Measurements from ENCODE around the gene MTMR1. TPM values are rescaled to one million over a fixed set of nuclear protein-coding genes. Genes with fewer than 3 reads are reported as not detected.

MTMR1 gene
- 9.7 and 21.5 TPM in 2 replicates for total RNA-seq (ENCODE audit: low replicate concordance)

DNA sequence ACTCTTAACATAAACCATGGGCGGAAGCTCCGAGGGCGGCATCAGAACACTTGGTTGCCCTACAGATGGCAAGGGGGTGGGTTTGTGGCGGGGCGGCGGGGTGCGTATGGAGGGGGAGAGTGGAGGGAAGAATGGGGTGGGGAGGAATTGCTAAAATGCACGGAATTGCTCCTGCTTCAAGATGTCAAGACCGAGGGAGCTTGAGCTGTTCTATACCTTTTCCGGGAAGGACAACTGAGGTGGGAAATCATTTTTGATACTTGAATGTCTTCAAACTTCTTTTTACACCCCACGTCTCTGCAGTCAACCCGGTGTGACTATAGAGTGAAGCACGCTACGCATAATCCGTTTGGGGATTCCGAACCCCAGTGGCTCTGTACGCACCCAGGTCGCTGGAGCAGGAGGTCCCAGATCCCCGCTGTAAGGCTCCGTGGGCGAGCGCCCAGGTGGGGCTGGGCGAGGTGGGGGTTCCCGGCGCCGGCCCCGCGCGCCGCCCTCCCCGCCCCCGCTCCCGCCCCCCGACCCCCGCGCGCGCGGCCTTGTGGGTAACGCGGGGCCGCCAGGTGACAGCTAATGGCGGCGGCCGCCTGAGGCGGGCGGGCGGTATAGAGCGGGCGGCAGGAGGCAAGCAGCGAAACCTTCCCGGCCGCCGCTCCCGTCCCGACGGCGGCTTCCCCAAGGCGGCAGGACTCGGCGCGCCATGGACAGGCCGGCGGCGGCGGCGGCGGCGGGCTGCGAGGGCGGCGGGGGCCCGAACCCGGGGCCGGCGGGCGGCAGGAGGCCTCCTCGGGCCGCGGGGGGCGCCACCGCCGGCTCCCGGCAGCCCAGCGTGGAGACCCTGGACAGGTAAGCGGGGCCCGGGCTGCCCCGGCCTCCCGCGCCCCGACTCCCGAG, at the start of gene MTMR1:
MTMR1 (plus strand) TSS at position 566 of the 894 bp plus-strand sequence; CDS start at position 701, 135 bp downstream.

Other genes with a start within 250 kb of the MTMR1 start
- gene MTM1, start 124.8 kb upstream of the MTMR1 start, total RNA-seq (ENCODE audit: low replicate concordance), result 5.9 and 6.2 TPM in 2 replicates
- gene CD99L2, start 205.3 kb downstream of the MTMR1 start, total RNA-seq (ENCODE audit: low replicate concordance), result 26.9 and 29.8 TPM in 2 replicates

Measured in smooth muscle cell of the coronary artery (primary cell).